GM21367 (cell line): ENCODE data around the gene CASKIN2.

Experiments
- ATAC-seq: cut with Tn5 transposase; IDR thresholded peaks from one replicate; pipeline ENCODE4 v1.9.1; 2021; ENCODE audit not compliant: unreplicated experiment

Gene CASKIN2

GRCh38 chr17:75549246-75550138 is 34.2 kb upstream of the CASKIN2 start:
- no peak for ATAC-seq

- ATAC-seq, result no peak
These were observed 33.5 kb upstream of the CASKIN2 start for GRCh38 chr17:75548813-75549212.

- ATAC-seq, result no peak
These were observed 31.8 kb upstream of the CASKIN2 start for GRCh38 chr17:75547091-75547490.

GRCh38 chr17:75546181-75546580 is 30.8 kb upstream of the CASKIN2 start:
- ATAC-seq, result no peak

GRCh38 chr17:75544250-75544649 is 28.9 kb upstream of the CASKIN2 start:
- no peak for ATAC-seq

- ATAC-seq, result no peak
These were observed 27.5 kb upstream of the CASKIN2 start for GRCh38 chr17:75542728-75543336.

- no peak for ATAC-seq
These were observed 26.9 kb upstream of the CASKIN2 start for GRCh38 chr17:75542229-75542628.

GRCh38 chr17:75540923-75541503 is 25.7 kb upstream of the CASKIN2 start:
- ATAC-seq, result no peak

- no peak for ATAC-seq
These were observed 24.8 kb upstream of the CASKIN2 start for GRCh38 chr17:75539967-75540729.

GRCh38 chr17:75536366-75536765 is 21.0 kb upstream of the CASKIN2 start:
- ATAC-seq, result no peak

GRCh38 chr17:75535871-75536270 is 20.5 kb upstream of the CASKIN2 start:
- ATAC-seq, result no peak

- no peak for ATAC-seq
These were observed 19.8 kb upstream of the CASKIN2 start for GRCh38 chr17:75535119-75535537.

- no peak for ATAC-seq
These were observed 16.4 kb upstream of the CASKIN2 start for GRCh38 chr17:75531721-75532072.

- ATAC-seq, result no peak
These were observed 15.7 kb upstream of the CASKIN2 start for GRCh38 chr17:75530837-75531720.

- no peak for ATAC-seq
These were observed 11.4 kb upstream of the CASKIN2 start for GRCh38 chr17:75526555-75527270.

- ATAC-seq, result no peak
These were observed 10.6 kb upstream of the CASKIN2 start for GRCh38 chr17:75525806-75526554.

- ATAC-seq, result peak; percentile 59
These were observed 9.9 kb upstream of the CASKIN2 start, which contains the start of gene LLGL2 for GRCh38 chr17:75524970-75525805. LLGL2 (plus strand) TSS chr17:75525697; CDS start chr17:75543427, 17,730 bp downstream.
